HepG2 (cell line): ENCODE data around the gene SYCE3. TPM values are rescaled to one million over a fixed set of nuclear protein-coding genes. Genes with fewer than 3 reads are reported as not detected.

Experiments used
- AGO1 ChIP-seq: fragments of 200-400 bp; formaldehyde crosslinking; IDR thresholded peaks from 2 replicates; pipeline ENCODE4 v1.6.1; 2017; ENCODE audit warnings: mild to moderate bottlenecking, low read depth, low read length, moderate library complexity; ENCODE audit not compliant: poor library complexity, severe bottlenecking
- CSRNP1 ChIP-seq: sonication (generic); formaldehyde crosslinking; IDR thresholded peaks from 2 replicates; pipeline ENCODE4 v1.8.1; 2023; ENCODE audit warnings: mild to moderate bottlenecking, missing genetic modification reagents
- FOXC1 ChIP-seq: sonication (generic); formaldehyde crosslinking; IDR thresholded peaks from 2 replicates; pipeline ENCODE4 v1.8.0; 2022; ENCODE audit warnings: mild to moderate bottlenecking, missing genetic modification reagents, borderline replicate concordance
- MIER3 ChIP-seq: IDR thresholded peaks from 2 replicates; pipeline ENCODE4 v1.6.1; 2016; ENCODE audit warnings: missing compliant biosample characterization, borderline replicate concordance
- NBN ChIP-seq: fragments of 450-650 bp; conservative IDR thresholded peaks from 2 replicates; pipeline ENCODE4 v1.6.1; 2017
- NKX3-1 ChIP-seq: sonication (generic); formaldehyde crosslinking; IDR thresholded peaks from 2 replicates; pipeline ENCODE4 v1.5.0; 2020; ENCODE audit warnings: missing genetic modification reagents
- PAX8 ChIP-seq: sonication (generic); formaldehyde crosslinking; IDR thresholded peaks from 2 replicates; pipeline ENCODE4 v1.8.0; 2022; ENCODE audit warnings: mild to moderate bottlenecking, missing genetic modification reagents, borderline replicate concordance
- PLSCR1 ChIP-seq: sonication (generic); formaldehyde crosslinking; IDR thresholded peaks from 2 replicates; pipeline ENCODE4 v1.5.0; 2020; ENCODE audit warnings: missing genetic modification reagents, mild to moderate bottlenecking, borderline replicate concordance
- RELA ChIP-seq: sonication (generic); formaldehyde crosslinking; IDR thresholded peaks from 2 replicates; pipeline ENCODE4 v1.4.0; 2020; ENCODE audit warnings: missing genetic modification reagents
- SRSF4 ChIP-seq: fragments of 200-400 bp; formaldehyde crosslinking; IDR thresholded peaks from one replicate; pipeline ENCODE4 v1.6.1; 2018; ENCODE audit warnings: mild to moderate bottlenecking, low read depth, low read length, moderate library complexity; ENCODE audit not compliant: poor library complexity, severe bottlenecking
- XRCC5 ChIP-seq: fragments of 200-400 bp; formaldehyde crosslinking; optimal IDR thresholded peaks from 2 replicates; pipeline ENCODE3; 2017; ENCODE audit warnings: mild to moderate bottlenecking, low read length
- ZBTB40 ChIP-seq, 2 experiments: fragments of 450-650 bp in 1 of 2; sonication (generic) in 1 of 2; formaldehyde crosslinking in 1 of 2; IDR thresholded peaks; 2 replicates each; pipeline versions ENCODE4 v1.6.1 to v1.8.0; 2016 to 2022; ENCODE audit warnings: antibody characterized with exemption in 1 of 2, mild to moderate bottlenecking in 1 of 2, missing genetic modification reagents in 1 of 2
- ZNF629 ChIP-seq: sonication (generic); formaldehyde crosslinking; conservative IDR thresholded peaks from 2 replicates; pipeline ENCODE4 v1.5.0; 2020; ENCODE audit warnings: missing genetic modification reagents
- ZNF740 ChIP-seq: sonication (generic); formaldehyde crosslinking; IDR thresholded peaks from 2 replicates; pipeline ENCODE4 v1.4.0; 2020; ENCODE audit warnings: missing genetic modification reagents
- ZNF816 ChIP-seq: sonication (generic); formaldehyde crosslinking; IDR thresholded peaks from 2 replicates; pipeline ENCODE4 v1.8.0; 2022; ENCODE audit warnings: missing genetic modification reagents, mild to moderate bottlenecking, borderline replicate concordance
- ZNF83 ChIP-seq: sonication (generic); formaldehyde crosslinking; IDR thresholded peaks from 2 replicates; pipeline ENCODE4 v1.4.0; 2020; ENCODE audit warnings: missing genetic modification reagents, mild to moderate bottlenecking, borderline replicate concordance
- polyA plus RNA-seq, 8 experiments: library from polyadenylated mRNA; depleted of rRNA in 3 of 8; stranded (reverse) in 7 of 8; unstranded in 1 of 8; fragments of >200 nt; fragmentation: Illumina TruSeq in 4 of 8; extraction: Trizol in 4 of 8; gene quantifications; 2 replicates each; pipeline versions ENCODE4 v1.2.1 to v1.2.3, GENCODE V29; 2011 to 2016; ENCODE audit warnings: low read depth in 4 of 8, missing spikeins in 1 of 8, mixed read lengths in 1 of 8; ENCODE audit not compliant: insufficient read depth in 1 of 8
- total RNA-seq, 5 experiments: library from RNA; depleted of rRNA; stranded (reverse); fragments of >200 nt; fragmentation: Illumina TruSeq; extraction: Trizol; gene quantifications; 2 replicates each; pipeline ENCODE4 v1.2.3, GENCODE V29; 2016; ENCODE audit warnings: low read depth in 1 of 5

The SYCE3 gene
- total and polyA plus RNA-seq, 2 of the 13 experiments (the other 11 are each of a cell fraction or from before 2014, with no cell fraction given) = not detected

GRCh38 chr22:50507421-50507990, 55.2 kb downstream of the SYCE3 start, which contains the start of gene LMF2 (continued):
- TF ChIP-seq ZBTB40 (IDR thresholded peaks at IDR 0.05) (no peak), ZBTB40 (CRISPR knock-in tag; IDR thresholded peaks at IDR 0.05) (0 out of 2 replicates have a peak, but pooled peaks have one; percentile 40), SRSF4 (no peak), XRCC5 (no peak), FOXC1 (CRISPR knock-in tag) (no peak), PAX8 (0 out of 2 replicates have a peak, but pooled peaks have one; percentile 57), CSRNP1 (CRISPR knock-in tag) (no peak), ZNF629 (CRISPR knock-in tag) (no peak), RELA (CRISPR knock-in tag) (no peak), AGO1 (no peak), PLSCR1 (CRISPR knock-in tag) (no peak), NBN (no peak), ZNF83 (CRISPR knock-in tag) (no peak), NKX3-1 (no peak), ZNF816 (CRISPR knock-in tag) (no peak), MIER3 (CRISPR knock-in tag) (no peak), ZNF740 (CRISPR knock-in tag) (no peak)
